ENCODE measurements around the gene SCUBE1.
A peak's percentile ranks its signal among the peaks of the same experiment; 100 is the strongest.
"Not testable (repeated sequence)": the region's sequence is repeated elsewhere in the genome, so short reads cannot be mapped to it uniquely, and the experiment has no call there.

The SCUBE1 gene

DNA sequence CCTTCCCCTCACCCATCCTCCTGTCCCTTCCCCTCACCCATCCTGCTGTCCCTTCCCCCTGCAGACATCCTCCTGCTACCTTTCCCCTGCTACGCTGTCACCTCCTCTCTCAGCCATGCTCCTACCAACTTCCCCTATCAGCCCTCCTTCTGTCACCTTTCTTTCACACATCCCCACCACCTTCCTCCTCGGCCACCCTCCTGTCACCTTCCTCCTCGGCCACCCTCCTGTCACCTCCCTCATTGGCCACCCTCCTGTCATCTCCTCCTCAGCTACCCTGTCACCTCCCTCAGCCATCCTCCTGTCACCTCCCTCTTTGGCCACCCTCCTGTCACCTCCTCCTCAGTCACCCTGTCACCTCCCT lies 62.7 kb downstream of the SCUBE1 start:
- not testable (repeated sequence) for DNase-seq (ENCODE audit: low spot score)

DNA sequence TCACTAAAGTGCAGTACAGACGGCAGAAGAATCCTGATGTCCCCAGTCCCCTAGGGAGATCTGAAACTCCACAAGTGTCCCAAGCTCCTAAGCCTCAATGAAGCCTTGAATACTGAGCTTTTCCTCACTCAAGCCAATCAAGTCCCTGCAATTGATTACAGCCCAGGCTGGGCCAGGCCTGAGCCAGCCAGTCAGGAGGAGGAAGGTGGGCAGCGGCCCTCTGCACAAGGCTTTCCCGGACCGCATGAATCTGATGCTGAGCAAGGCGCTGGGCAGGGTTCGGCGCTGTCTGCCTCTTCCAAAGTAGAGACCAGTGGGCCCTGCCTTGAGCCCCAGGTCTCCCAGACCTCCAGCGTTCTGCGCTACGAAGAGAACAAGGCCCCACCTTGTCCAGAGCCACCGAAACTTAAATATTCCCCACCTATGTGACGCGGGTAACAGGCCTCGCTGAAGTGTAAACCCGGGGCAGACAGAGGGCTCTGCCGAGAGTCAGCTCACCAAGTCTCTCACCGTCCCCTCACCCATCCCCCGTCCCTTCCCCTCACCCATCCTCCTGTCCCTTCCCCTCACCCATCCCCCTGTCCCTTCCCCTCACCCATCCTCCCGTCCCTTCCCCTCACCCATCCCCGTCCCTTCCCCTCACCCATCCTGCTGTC lies 63.2 kb downstream of the SCUBE1 start:
- no peak for DNase-seq (ENCODE audit: low spot score)

DNA sequence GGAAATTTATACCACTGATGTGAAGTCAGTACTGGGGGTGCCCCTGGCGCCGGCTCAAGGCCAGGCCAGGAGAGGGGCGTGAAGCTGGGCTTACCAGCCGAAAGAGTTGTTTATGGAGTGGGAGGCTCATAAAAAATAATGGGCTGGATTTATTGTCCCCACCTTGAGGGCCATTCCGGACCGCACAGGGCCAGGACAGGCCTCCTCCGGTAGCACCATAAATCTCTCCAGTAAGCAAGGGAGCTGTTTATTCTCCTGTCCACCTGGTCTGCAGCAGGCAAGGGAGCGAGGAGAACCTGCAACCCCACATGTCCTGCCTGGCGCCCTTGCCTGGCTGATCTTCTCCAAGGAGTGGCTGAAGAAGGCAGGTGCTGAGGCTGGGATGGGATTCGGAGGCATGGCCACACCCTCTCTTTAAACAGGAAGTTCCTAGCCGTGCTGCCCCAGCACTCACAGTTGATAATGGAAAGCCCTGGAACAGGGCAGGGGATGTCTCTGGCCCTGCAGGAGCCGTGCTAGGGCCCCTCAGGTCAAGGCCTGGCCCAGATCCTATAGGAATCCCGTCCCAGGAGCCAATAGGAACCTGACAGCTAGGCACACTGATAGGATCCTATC lies 65.1 kb downstream of the SCUBE1 start:
- no peak for DNase-seq (ENCODE audit: low spot score)

DNA sequence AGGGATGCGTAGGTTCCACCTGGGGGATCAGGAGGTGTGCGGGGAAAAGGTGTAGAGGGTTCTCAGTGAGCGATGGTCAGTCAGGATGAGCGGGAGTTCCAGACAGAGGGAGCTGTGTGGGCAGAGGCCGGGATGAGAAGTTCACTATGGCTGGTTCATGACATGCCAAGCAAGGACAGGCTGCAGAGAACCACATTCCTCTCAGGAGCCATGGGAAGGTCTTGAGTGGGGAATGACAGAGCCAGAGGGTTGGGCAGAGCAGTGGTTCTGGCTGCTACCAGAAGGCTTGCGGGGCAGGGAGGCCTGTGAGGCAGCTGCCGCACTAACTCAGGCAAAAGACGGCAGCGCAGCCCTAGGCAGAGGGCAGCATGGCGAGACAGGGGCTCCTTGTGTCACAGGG lies 66.1 kb downstream of the SCUBE1 start:
- no peak for DNase-seq (ENCODE audit: low spot score)

DNA sequence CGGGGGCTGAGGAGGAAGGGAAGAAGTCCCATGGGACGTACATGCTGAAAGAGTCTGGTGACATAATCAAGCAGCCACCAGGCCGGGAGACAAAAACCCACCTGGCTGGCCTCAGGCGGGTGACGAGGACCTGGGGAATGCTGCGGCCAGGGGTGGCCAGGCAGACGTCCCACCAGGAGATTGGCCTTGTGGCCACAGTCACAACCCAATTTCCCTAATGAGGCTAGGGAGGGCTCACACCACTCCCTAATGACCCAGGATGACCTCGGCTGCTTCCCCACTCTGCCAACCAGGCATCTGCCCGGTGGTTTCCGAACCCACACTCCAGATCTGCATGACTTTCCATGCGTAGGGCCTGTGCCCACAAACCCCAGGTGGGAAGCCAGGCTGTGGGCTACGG lies 66.9 kb downstream of the SCUBE1 start:
- peak; percentile 41 for DNase-seq (ENCODE audit: low spot score)

DNA sequence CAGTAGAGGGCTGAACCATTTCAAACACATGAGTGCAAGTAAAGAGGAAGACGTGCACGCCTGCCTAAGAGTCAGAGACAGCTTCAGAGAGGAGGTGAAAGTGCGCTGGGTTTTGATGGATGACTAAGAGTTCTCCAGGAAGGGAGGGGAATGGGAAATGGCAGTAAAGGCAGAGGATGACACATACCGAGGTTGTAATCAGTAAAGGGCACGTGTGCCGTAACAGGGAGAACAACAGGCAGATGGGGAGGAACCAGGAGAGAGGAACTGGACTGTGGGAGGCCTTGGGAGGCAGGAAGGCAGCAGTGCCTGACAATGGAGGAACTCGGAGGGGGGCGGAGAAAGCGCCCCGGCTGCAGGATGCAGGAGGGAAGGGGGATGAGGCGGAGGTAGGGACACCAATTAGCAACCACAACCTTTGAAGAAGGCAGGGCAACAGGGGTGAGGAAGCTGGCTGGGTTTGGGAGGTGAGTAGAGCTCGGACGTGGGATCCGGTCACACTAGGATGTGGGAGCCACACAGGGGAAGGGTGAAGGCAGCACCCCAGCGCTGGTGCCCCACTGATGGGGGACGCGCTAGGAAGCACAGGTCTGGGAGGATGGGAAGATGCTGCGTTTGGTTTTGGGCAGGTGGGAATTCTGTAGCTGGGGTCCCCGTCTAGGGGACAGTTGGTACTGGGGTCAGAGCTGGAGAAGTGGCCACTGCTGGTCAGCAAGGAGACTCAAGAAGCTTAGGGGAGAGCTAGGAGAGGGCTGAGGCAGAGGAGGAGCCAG lies 67.4 kb downstream of the SCUBE1 start:
- DNase-seq (ENCODE audit: low spot score): no peak

DNA sequence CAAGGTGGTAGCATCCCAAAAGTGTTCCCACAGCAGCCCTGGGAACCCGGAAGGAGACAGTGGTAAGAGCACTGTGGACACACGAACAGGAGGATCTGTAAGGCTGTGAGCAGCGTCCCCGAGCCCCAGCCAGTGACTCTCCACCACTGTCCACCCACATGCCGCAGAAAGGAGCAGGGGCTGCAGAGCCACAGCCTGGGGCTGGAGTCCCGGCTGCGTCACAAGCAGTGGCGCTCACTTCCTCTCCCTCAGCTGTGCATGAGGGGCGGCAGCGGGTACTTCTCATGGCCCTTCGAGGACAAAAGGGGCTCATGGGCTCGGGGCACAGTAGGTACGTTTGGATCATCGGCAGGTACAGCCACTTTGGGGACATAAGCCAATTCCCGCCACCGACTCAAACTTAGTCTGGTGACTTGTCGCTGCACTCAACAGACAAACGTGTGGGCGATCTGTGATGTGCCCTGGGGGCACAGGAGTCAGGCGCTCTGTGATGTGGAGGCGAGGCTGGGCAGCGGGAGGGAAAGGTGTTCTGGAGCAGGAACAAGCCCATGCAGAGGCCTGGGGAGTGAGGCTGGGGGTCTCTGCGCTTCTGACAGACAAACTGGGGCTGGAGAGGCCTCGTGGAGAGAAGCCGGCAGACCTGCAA lies 68.5 kb downstream of the SCUBE1 start:
- DNase-seq (ENCODE audit: low spot score): no peak

DNA sequence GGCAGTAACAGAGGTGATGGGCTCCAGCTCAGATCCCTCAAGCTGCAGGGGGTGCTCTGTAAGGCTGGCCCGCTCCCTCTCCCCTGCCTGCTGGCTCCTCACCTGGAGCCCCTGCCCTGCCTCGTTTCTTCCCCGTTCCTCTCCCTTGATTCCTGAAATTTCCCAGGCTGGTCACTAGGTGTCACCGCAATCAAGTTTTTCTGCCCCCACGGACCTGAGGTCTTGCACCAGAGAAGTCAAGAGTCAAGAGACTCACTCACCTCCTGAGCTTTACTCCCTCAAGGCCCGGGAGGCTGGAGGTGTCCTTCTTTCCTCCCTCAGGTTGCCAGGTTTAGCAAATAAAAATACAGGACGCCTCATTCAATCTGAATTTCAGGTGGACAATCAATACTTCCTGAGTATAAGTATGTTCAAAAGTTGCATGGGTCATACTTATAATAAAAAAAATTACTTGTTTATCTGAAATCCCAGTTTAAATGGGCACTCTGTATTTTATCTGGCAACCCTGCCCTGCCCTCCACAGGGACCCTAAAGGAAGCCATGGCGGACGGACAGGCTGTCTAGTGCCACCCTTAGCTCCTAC lies 69.2 kb downstream of the SCUBE1 start:
- peak; percentile 74 for DNase-seq (ENCODE audit: low spot score)

DNA sequence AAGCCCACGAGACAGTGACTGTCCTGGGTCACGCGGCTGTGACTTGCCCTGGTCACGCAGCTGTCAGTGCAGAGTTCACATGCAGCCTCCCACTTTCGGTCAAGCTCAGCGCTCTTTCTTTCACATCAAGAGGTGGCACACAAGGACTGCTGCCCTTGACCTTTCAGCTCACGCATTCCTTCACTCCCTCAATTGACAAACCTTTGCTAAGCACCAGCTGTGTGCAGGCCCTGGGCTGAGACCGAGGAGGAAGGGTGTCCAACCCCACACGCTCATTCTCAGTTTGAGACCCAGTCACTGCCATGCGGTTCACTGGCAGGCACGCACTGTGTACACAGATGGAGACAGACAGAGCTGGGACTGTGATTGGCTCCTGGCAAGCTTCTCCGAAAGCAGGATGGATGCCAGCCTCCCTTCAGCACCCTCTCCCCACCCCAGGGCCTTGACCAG lies 70.3 kb downstream of the SCUBE1 start:
- no peak for DNase-seq (ENCODE audit: low spot score)

DNA sequence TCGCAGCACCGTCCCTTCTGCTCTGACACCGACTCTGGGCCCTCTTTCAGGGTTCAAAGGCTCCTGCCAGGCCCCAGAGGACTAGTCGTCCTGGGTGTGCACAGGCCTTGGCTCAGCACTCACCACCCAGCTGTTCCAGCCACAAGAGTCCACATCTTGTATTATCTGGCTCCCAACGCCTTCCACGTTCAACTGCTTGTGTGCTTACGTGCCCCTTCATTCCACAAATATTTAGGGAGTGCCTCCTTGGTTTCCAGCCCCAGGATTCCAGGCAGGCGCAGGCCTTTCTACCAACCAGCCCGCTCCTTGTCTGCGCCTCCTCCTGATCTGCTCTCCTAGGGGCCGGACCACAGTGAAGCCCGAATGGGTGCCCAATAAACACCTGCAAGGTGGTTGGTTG lies 70.9 kb downstream of the SCUBE1 start:
- no peak for DNase-seq (ENCODE audit: low spot score)

DNA sequence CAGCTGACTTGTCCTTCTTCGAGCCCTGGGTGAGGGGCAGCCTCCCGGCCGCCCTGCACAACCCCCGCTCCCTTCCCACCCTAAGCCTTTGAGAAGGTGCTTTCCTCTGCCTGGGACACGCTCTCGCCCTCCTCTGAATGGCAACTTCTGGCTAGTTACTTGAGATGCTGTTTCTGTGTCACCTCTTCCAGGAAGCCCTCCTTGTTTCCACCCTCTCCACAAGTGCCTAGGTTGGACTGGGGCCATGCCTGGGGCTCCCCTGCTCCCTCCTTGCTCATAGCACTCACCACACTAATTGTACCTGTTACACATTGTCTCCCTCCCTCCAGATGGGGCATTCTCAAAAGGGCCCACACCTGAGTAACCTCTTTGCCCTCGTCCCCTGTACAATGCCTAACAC lies 72.2 kb downstream of the SCUBE1 start:
- DNase-seq (ENCODE audit: low spot score): no peak

DNA sequence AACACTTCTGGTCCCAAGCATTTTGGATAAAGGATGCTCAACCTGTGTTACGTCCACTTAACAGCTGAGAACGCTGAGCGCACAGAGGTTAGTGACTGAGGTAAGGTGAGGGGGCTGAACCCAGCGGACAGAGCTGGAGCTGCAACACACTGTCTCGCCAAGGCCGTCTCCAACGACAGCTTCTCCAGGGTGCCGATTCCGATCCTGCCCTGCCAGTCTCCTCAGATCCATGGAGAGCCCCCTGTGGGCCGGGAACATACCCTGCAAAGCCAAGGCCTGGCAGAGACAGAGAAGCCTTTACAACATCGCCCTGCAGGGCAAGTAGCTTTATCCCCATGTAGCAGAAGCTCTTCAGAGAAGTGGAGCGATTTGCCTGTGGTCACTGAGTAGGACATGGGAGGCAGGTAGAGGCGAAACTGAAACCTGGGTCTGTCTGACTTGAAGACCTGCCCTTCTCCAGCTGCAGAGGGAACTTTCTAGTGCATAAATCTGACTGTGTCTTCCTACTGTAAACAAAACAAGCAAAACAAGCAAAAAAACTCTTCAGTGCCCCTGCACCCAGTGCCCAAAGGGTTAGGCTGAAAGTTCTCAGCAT lies 72.8 kb downstream of the SCUBE1 start:
- DNase-seq (ENCODE audit: low spot score): peak; percentile 52

DNA sequence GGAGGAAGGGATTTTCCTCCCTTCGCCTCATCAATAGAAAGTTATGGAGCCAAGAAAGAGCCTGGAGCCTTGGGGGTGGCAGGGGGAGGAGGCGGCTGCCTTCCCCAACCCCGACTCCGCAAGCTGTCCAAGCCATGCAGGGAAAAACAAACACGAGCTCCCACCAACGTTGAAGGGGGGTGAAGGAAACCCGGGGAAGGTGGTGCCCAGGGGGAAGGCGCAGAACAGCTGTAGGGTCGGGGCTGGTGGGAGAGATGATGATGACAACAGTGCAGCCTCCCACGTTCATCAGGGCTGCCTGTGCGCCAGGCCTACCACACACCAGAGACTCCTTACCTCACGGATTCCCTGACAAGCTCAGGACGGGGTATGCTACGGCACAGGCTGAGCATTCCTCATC lies 73.5 kb downstream of the SCUBE1 start:
- no peak for DNase-seq (ENCODE audit: low spot score)

DNA sequence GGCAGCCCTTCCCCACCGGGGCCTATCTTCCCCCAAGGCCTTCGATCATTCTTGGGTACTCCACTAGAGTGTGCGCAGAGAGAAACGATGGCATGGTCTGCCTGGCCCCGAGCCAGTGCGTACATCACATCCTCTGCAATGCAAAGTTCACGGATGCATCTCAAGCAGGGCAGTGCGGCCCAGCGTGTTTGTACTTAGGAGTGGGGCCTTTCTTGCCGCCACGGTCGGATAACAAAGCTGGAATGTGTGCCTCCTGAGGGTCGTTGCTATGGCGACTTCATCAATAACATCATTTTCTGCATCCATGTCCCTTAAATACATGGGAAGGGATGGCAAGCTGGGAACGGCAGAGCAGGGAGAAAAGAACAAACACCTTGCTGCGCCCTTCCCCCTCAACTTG lies 73.9 kb downstream of the SCUBE1 start:
- no peak for DNase-seq (ENCODE audit: low spot score)

DNA sequence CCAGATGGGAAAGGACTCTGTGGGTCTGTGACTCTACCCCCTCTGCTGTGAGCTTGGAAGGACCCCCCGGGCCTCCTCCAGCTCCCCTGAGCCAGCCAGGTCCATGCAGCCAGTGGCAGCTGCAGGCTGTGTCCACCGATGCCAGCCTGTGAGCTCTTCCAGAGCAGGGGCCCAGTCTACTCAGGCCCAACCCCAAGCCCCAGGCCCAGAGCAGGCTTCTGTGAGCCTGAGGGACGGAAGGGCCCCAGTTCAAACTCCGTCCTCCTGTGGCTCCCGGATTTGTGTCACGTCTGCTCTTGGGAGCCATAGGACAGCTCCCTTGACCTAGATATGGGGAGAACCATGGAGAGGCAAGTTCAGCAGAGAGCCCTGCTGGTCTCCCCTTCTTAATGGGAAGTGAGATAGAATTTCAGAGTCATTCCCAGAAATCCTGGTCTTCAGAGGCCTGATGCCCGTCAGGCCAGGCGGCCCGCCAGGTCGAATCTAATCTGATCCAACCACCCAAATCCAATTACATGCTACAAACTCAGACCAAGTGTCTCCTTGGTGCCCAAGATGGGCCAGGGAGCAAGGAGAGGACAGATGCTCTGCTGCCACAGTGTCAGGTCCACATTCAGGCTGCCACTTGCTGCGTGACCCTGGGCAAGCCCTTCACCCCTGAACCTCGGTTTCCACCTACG lies 75.1 kb downstream of the SCUBE1 start:
- DNase-seq (ENCODE audit: low spot score): peak; percentile 85

DNA sequence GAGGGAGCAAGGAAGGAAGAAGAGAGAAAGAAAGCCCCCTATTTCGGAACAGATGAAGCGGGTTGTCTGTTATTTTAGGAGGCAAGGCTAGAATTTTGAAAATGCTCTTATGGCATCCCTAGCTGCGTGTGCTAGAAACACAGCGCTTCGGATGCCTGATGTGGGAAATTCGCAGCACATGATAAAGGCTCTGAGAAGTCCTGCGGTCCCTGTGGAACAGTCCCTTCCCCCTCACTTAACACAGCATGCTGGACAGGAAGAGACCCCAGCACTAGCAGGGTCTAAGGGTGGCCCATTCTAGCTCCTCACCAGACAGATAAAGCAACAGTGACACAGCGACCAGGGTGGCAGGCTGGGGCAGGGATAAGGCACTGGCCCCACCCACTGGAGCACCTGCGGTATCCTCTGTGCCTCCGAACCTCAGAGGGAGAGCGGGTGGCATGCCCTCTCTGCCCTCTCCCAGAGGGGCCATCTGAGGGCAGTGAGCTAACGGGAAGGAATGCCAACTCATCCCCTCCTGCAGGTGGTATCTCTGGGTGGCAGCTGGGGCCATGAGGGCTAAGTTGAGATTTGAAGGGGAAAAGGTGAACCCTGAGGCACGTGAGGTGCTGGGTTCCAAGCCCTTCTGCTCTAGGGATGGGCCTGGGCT lies 75.7 kb downstream of the SCUBE1 start:
- no peak for DNase-seq (ENCODE audit: low spot score)

DNA sequence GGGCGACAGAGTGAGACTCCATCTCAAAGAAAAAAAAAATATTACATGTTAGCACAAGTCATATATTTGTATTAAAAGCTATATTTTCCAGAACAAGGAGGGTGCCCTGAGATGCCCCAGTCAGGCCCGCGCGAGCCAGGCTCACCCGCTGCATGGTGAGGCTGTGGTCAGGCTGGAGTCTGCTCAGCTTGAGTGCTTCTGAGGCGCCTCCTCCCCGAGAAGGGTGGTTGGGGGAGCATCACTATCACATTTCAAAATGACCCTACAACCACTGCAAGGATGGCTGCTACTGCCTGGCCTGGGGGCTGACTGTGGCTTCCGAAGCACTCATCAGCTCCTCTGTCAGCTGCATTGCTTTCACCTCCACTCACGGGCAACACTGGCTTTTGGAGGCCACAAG lies 77.1 kb downstream of the SCUBE1 start:
- DNase-seq (ENCODE audit: low spot score): no peak

DNA sequence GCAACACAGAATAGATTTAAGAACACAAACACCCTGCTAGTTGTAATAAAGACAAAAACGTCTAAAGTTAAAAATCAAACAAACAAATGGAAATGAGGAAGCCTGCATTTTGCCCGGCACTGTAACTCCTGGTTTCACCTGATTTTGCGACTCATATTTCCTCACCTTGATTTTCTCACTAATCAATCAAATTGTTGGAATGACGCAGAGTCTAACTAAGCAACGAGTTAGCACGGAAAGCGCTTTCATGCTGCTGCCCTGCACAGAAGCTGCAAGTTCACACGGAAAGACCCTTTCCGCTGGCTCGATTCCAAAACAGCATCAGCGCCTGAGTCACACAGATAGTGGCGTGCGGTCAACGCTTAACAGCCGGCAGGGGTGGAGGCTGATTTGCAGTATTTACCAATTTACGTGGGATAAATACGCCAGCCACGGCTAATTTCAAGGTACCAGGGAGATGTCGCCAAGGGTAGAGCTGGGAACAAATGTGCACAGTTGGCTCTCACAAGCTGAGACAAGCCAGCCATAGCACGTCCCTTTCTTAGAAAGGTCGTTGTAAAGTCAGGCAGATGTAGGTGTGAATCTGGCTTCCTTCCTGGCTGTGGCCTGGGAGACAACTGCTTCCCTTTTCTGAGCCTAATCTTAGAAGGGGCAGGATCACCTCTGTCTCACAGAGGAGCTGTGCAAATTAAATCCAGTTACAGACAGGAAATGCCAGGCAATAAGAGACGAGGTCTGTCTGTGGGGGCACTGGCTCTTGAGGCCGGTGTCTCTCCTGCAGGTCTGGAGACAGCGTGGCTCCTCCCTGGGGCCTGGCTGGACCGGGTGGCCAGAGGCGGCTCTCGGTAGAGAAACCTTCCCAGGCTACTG lies 79.3 kb downstream of the SCUBE1 start:
- DNase-seq (ENCODE audit: low spot score): peak; percentile 52

DNA sequence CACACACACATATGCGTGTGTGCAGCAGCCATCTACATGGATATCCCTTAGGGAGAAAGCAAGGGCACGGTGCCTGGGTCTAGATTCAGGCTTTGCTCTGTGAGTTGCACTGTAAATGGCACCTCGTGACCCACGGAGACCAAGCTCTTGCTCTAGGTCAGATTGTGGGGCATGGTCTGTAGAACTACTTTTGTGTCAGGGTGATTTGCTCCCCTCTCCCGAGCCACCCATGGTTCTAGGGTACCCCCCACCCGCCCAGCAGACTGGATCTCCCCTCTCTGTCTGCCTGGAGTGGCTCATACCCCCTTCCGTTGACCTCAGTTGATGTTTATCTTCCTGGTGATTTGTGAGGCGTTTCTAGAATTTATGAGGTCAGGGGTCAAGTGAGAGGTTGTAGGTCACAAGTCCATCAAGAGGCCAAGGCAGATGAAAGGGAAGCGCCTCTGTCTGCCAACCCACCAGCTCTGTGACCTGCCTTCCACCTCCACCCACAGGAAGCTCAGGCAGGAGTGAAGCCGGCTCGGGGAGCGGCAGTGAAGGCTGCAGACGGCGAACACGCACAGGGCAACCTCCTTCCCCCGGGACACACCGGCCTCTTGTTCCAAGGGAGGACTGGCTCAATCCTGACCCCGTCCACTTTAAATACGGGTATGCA lies 80.1 kb downstream of the SCUBE1 start:
- no peak for DNase-seq (ENCODE audit: low spot score)
